HEK293 (cell line): ENCODE measurements around the gene PGBD5.

ENCODE experiments used
- CTCF ChIA-PET: fragments of 350-600 bp; formaldehyde crosslinking; extraction: SDS; loops from one replicate; lab custom pipeline; 2021; ENCODE audit warnings: antibody characterized with exemption; lab: Yijun Ruan, JAX
- POLR2A ChIA-PET: fragments of 300-600 bp; formaldehyde crosslinking; extraction: SDS; loops from one replicate; lab custom pipeline; 2020; ENCODE audit warnings: antibody characterized with exemption, inconsistent platforms; lab: Yijun Ruan, JAX
- H3K27ac ChIP-seq: fragments of 200-500 bp; sonication (Bioruptor generic); 2 replicates; pipeline ENCODE4 v1.5.1; 2014; ENCODE audit warnings: low read depth, low read length, control low read depth, inconsistent platforms; ENCODE audit errors: extremely low read depth
- H3K36me3 ChIP-seq, 2 experiments: fragments of 200-500 bp in 1 of 2; sonication (Bioruptor generic) in 1 of 2; 1 replicate in 1 of 2; 2 replicates in 1 of 2; pipeline ENCODE4 v1.5.1; 2014 to 2017; ENCODE audit warnings: inconsistent platforms in 2 of 2, low read length in 2 of 2; ENCODE audit not compliant: control insufficient read depth in 2 of 2, insufficient read depth in 1 of 2
- H3K4me1 ChIP-seq: fragments of 200-500 bp; sonication (Bioruptor generic); 2 replicates; pipeline ENCODE4 v1.5.1; 2014; ENCODE audit warnings: mild to moderate bottlenecking, low read length, inconsistent platforms; ENCODE audit not compliant: control insufficient read depth, insufficient read depth
- H3K4me3 ChIP-seq: 2 replicates; pipeline ENCODE4 v1.5.1; 2011; ENCODE audit warnings: low read depth, mild to moderate bottlenecking, control low read depth, low read length, moderate library complexity
- H3K9me3 ChIP-seq: fragments of 200-500 bp; sonication (Bioruptor generic); 2 replicates; pipeline ENCODE4 v1.5.1; 2014; ENCODE audit warnings: low read depth, low read length, inconsistent platforms; ENCODE audit not compliant: control insufficient read depth, insufficient read depth
- FEZF1 ChIP-seq: fragments of 450-650 bp; formaldehyde crosslinking; IDR thresholded peaks from 2 replicates; pipeline ENCODE4 v1.5.1; 2016; ENCODE audit warnings: missing biosample characterization, missing genetic modification characterization
- SCRT2 ChIP-seq: fragments of 450-650 bp; formaldehyde crosslinking; IDR thresholded peaks from 2 replicates; pipeline ENCODE4 v1.5.1; 2016; ENCODE audit warnings: missing biosample characterization, missing genetic modification characterization
- SP7 ChIP-seq: fragments of 450-650 bp; formaldehyde crosslinking; IDR thresholded peaks from 2 replicates; pipeline ENCODE4 v1.5.1; 2016; ENCODE audit warnings: missing biosample characterization, missing genetic modification characterization
- ZBTB20 ChIP-seq: fragments of 450-650 bp; formaldehyde crosslinking; IDR thresholded peaks from 2 replicates; pipeline ENCODE4 v1.5.1; 2016; ENCODE audit warnings: missing biosample characterization, missing genetic modification characterization
- ZNF112 ChIP-seq: fragments of 450-650 bp; formaldehyde crosslinking; IDR thresholded peaks from 2 replicates; pipeline ENCODE4 v1.5.0; 2017; ENCODE audit warnings: missing biosample characterization, missing genetic modification characterization
- ZNF138 ChIP-seq: fragments of 450-650 bp; formaldehyde crosslinking; IDR thresholded peaks from 2 replicates; pipeline ENCODE4 v1.5.1; 2016; ENCODE audit warnings: missing biosample characterization, missing genetic modification characterization, borderline replicate concordance
- ZNF169 ChIP-seq: fragments of 450-650 bp; formaldehyde crosslinking; IDR thresholded peaks from 2 replicates; pipeline ENCODE4 v1.5.1; 2016; ENCODE audit warnings: missing biosample characterization, missing genetic modification characterization
- ZNF202 ChIP-seq: fragments of 450-650 bp; formaldehyde crosslinking; IDR thresholded peaks from 2 replicates; pipeline ENCODE4 v1.5.1; 2016; ENCODE audit warnings: missing biosample characterization, missing genetic modification characterization, borderline replicate concordance
- ZNF221 ChIP-seq: fragments of 450-650 bp; formaldehyde crosslinking; IDR thresholded peaks from 2 replicates; pipeline ENCODE4 v1.5.1; 2017; ENCODE audit warnings: missing biosample characterization, missing genetic modification characterization, borderline replicate concordance
- ZNF23 ChIP-seq: fragments of 450-650 bp; formaldehyde crosslinking; IDR thresholded peaks from 2 replicates; pipeline ENCODE4 v1.5.1; 2016; ENCODE audit warnings: missing biosample characterization, missing genetic modification characterization, borderline replicate concordance
- ZNF274 ChIP-seq, 2 experiments: fragments of 200-500 bp in 1 of 2; fragments of 450-650 bp in 1 of 2; sonication (Bioruptor generic) in 1 of 2; formaldehyde crosslinking in 1 of 2; IDR thresholded peaks; 2 replicates each; pipeline versions ENCODE4 v1.5.1 to v1.6.1; 2014 to 2016; ENCODE audit warnings: borderline replicate concordance in 1 of 2, inconsistent platforms in 1 of 2, low read length in 1 of 2, missing biosample characterization in 1 of 2, missing genetic modification characterization in 1 of 2
- ZNF292 ChIP-seq: fragments of 450-650 bp; formaldehyde crosslinking; IDR thresholded peaks from 2 replicates; pipeline ENCODE4 v1.5.1; 2016; ENCODE audit warnings: low read depth, missing biosample characterization, missing genetic modification characterization, borderline replicate concordance
- ZNF324 ChIP-seq: fragments of 450-650 bp; formaldehyde crosslinking; IDR thresholded peaks from 2 replicates; pipeline ENCODE4 v1.5.1; 2016; ENCODE audit warnings: missing biosample characterization, missing genetic modification characterization
- ZNF37A ChIP-seq: fragments of 450-650 bp; IDR thresholded peaks from 2 replicates; pipeline ENCODE4 v1.5.1; 2018; ENCODE audit warnings: missing biosample characterization, missing genetic modification characterization
- ZNF433 ChIP-seq: fragments of 450-650 bp; formaldehyde crosslinking; IDR thresholded peaks from 2 replicates; pipeline ENCODE4 v1.5.1; 2016; ENCODE audit warnings: missing biosample characterization, missing genetic modification characterization, low read depth
- ZNF596 ChIP-seq: fragments of 450-650 bp; IDR thresholded peaks from 2 replicates; pipeline ENCODE4 v1.5.0; 2018; ENCODE audit warnings: missing biosample characterization, mild to moderate bottlenecking, missing genetic modification characterization, moderate library complexity
- ZNF707 ChIP-seq: fragments of 450-650 bp; formaldehyde crosslinking; IDR thresholded peaks from 2 replicates; pipeline ENCODE4 v1.5.1; 2016; ENCODE audit warnings: missing biosample characterization, missing genetic modification characterization
- ZNF76 ChIP-seq: fragments of 450-650 bp; formaldehyde crosslinking; IDR thresholded peaks from 2 replicates; pipeline ENCODE4; 2016; ENCODE audit warnings: low read depth, missing biosample characterization, missing genetic modification characterization, borderline replicate concordance
- ZNF785 ChIP-seq: fragments of 450-650 bp; formaldehyde crosslinking; IDR thresholded peaks from 2 replicates; pipeline ENCODE4 v1.5.1; 2016; ENCODE audit warnings: missing biosample characterization, missing genetic modification characterization
- ZNF830 ChIP-seq: fragments of 450-650 bp; IDR thresholded peaks from 2 replicates; pipeline ENCODE4 v1.5.0; 2018; ENCODE audit warnings: missing biosample characterization, missing genetic modification characterization, low read depth, mild to moderate bottlenecking, moderate library complexity
- ZNF843 ChIP-seq: fragments of 450-650 bp; formaldehyde crosslinking; IDR thresholded peaks from 2 replicates; pipeline ENCODE4 v1.5.1; 2016; ENCODE audit warnings: missing biosample characterization, missing genetic modification characterization
- TF ChIP-seq, protein P1 (sequence below): fragments of 450-650 bp; formaldehyde crosslinking; conservative IDR thresholded peaks from 2 replicates; pipeline ENCODE4 v1.5.1; 2016; ENCODE audit warnings: low read depth, missing biosample characterization, missing genetic modification characterization
- TF ChIP-seq, protein P2 (sequence below): fragments of 450-650 bp; formaldehyde crosslinking; IDR thresholded peaks from 2 replicates; pipeline ENCODE4 v1.5.1; 2016; ENCODE audit warnings: missing biosample characterization, missing genetic modification characterization
- TF ChIP-seq, protein P3 (sequence below): fragments of 450-650 bp; formaldehyde crosslinking; IDR thresholded peaks from 2 replicates; pipeline ENCODE4 v1.5.1; 2016; ENCODE audit warnings: missing biosample characterization, missing genetic modification characterization
- TF ChIP-seq, protein P4 (sequence below): fragments of 450-650 bp; formaldehyde crosslinking; IDR thresholded peaks from 2 replicates; pipeline ENCODE4 v1.5.1; 2017; ENCODE audit warnings: missing biosample characterization, missing genetic modification characterization

The PGBD5 gene

DNA sequence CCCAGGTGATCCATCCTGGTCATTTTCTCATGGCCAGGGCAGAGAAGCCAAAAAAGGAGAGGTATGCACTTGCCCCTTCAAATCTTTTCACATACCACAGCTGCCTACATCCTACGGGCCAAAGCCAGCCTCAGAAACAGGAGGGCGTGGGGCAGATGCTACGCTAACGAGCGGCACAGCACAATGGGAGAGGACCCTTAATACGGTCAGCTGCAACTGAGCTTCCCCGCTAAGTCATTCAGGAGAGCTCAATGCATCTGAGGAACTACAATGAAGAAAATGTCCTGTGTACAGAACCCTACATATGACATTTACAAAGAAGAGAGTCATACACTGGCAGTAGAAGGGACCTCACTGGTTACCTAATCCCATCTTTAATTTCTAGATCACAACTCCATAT lies 78.2 kb downstream of the PGBD5 start:
- TF ChIP-seq, protein P1, sequence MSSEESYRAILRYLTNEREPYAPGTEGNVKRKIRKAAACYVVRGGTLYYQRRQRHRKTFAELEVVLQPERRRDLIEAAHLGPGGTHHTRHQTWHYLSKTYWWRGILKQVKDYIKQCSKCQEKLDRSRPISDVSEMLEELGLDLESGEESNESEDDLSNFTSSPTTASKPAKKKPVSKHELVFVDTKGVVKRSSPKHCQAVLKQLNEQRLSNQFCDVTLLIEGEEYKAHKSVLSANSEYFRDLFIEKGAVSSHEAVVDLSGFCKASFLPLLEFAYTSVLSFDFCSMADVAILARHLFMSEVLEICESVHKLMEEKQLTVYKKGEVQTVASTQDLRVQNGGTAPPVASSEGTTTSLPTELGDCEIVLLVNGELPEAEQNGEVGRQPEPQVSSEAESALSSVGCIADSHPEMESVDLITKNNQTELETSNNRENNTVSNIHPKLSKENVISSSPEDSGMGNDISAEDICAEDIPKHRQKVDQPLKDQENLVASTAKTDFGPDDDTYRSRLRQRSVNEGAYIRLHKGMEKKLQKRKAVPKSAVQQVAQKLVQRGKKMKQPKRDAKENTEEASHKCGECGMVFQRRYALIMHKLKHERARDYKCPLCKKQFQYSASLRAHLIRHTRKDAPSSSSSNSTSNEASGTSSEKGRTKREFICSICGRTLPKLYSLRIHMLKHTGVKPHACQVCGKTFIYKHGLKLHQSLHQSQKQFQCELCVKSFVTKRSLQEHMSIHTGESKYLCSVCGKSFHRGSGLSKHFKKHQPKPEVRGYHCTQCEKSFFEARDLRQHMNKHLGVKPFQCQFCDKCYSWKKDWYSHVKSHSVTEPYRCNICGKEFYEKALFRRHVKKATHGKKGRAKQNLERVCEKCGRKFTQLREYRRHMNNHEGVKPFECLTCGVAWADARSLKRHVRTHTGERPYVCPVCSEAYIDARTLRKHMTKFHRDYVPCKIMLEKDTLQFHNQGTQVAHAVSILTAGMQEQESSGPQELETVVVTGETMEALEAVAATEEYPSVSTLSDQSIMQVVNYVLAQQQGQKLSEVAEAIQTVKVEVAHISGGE: no peak
- no peak for TF ChIP-seq ZNF169 (tag by site-specific recombination)
- TF ChIP-seq ZNF274 (IDR thresholded peaks at IDR 0.05; ENCODE audit: low read length): no peak
- TF ChIP-seq ZNF274 (tag by site-specific recombination; IDR thresholded peaks at IDR 0.05; ENCODE audit: borderline replicate concordance): no peak
- no peak for TF ChIP-seq ZNF76 (tag by site-specific recombination)
- TF ChIP-seq, protein P2, sequence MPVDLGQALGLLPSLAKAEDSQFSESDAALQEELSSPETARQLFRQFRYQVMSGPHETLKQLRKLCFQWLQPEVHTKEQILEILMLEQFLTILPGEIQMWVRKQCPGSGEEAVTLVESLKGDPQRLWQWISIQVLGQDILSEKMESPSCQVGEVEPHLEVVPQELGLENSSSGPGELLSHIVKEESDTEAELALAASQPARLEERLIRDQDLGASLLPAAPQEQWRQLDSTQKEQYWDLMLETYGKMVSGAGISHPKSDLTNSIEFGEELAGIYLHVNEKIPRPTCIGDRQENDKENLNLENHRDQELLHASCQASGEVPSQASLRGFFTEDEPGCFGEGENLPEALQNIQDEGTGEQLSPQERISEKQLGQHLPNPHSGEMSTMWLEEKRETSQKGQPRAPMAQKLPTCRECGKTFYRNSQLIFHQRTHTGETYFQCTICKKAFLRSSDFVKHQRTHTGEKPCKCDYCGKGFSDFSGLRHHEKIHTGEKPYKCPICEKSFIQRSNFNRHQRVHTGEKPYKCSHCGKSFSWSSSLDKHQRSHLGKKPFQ (tag by site-specific recombination): no peak
- TF ChIP-seq ZNF202: no peak
- TF ChIP-seq, protein P3, sequence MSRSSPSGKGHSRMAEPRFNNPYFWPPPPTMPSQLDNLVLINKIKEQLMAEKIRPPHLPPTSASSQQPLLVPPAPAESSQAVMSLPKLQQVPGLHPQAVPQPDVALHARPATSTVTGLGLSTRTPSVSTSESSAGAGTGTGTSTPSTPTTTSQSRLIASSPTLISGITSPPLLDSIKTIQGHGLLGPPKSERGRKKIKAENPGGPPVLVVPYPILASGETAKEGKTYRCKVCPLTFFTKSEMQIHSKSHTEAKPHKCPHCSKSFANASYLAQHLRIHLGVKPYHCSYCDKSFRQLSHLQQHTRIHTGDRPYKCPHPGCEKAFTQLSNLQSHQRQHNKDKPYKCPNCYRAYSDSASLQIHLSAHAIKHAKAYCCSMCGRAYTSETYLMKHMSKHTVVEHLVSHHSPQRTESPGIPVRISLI: no peak
- no peak for TF ChIP-seq ZNF23 (tag by site-specific recombination)
- no peak for TF ChIP-seq ZNF433 (tag by site-specific recombination)
- TF ChIP-seq SP7 (tag by site-specific recombination): no peak
- TF ChIP-seq, protein P4, sequence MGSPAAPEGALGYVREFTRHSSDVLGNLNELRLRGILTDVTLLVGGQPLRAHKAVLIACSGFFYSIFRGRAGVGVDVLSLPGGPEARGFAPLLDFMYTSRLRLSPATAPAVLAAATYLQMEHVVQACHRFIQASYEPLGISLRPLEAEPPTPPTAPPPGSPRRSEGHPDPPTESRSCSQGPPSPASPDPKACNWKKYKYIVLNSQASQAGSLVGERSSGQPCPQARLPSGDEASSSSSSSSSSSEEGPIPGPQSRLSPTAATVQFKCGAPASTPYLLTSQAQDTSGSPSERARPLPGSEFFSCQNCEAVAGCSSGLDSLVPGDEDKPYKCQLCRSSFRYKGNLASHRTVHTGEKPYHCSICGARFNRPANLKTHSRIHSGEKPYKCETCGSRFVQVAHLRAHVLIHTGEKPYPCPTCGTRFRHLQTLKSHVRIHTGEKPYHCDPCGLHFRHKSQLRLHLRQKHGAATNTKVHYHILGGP: no peak
- no peak for TF ChIP-seq ZNF138 (tag by site-specific recombination)
- TF ChIP-seq ZNF324 (tag by site-specific recombination): no peak
- no peak for TF ChIP-seq FEZF1
- TF ChIP-seq ZNF112 (tag by site-specific recombination): no peak
- no peak for TF ChIP-seq ZNF830 (tag by site-specific recombination)
- POLR2A ChIA-PET: no interaction called here
- Histone ChIP-seq H3K9me3 (no peaks in the 10 kb centered on the region), H3K27ac (no peak overlapping the region), H3K36me3 (peaks cover 0 to 7% of the 10 kb centered on the region in 2 experiments; a peak in 1 of 3 replicates), H3K4me3 (no peak overlapping the region), H3K4me1 (no peaks in the 10 kb centered on the region)
- CTCF ChIA-PET: interaction anchor here (0.8 to 1.1 kb wide), 2 partner anchors 17 to 74 kb away, joined by 3 to 5 read pairs; no protein-coding TSS in a partner anchor

DNA sequence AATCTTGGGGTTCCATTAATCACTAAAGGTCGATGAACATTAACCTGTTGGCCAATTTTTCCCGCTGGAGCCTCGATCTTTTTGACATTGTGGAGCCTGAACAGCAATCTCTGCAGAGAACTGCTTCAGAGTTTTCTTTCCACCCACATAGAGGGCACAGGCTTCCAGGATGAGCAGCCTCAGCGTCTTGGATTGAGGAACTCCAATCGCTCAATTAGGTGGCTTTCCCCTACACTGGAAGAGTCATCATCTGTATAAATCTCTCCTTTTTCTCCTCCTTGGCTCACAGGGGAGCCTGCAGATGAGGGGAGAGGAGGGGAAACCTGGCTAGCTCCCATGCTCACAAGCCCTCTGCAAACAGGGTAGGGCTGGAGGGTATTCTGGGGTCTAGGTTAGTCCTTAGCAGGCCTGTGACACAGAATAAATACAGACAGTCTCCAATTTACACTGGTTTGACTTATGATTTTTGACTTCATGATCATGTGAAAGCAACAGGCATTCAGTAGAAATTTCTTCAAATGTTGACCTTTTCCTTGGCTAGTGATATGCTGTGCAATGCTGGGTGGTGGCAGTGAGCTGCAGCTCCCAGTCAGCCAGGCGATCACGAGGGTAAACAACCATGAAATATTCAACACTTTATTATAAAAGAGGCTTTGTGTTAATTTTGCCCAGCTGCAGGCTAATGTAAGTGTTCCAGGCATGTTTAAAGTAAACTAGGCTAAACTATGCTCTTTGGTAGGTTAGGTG lies 80.8 kb downstream of the PGBD5 start:
- CTCF ChIA-PET: no interaction called here
- POLR2A ChIA-PET: no interaction called here
- Histone ChIP-seq H3K4me1 (no peaks in the 10 kb centered on the region), H3K4me3 (no peak overlapping the region), H3K9me3 (no peaks in the 10 kb centered on the region), H3K27ac (no peak overlapping the region), H3K36me3 (peaks cover 0 to 6% of the 10 kb centered on the region in 2 experiments; a peak in 1 of 3 replicates)
- TF ChIP-seq ZNF707 (tag by site-specific recombination): no peak
- no peak for TF ChIP-seq ZNF292
- TF ChIP-seq ZNF221: no peak
- TF ChIP-seq ZNF37A: no peak
- no peak for TF ChIP-seq SCRT2 (tag by site-specific recombination)
- no peak for TF ChIP-seq ZNF785 (tag by site-specific recombination)
- TF ChIP-seq ZNF596 (tag by site-specific recombination): no peak
- no peak for TF ChIP-seq ZBTB20 (tag by site-specific recombination)
- TF ChIP-seq ZNF843: no peak
